Dedifferentiated amniotic fluid mesenchymal stem cell (primary cell): Measurements from ENCODE around the gene IFNAR2.

ENCODE experiments used
- DNase-seq: peaks from one replicate; pipeline ENCODE4 v3.0.0-alpha.2; 2016; ENCODE audit errors: extremely low spot score

Gene IFNAR2

DNA sequence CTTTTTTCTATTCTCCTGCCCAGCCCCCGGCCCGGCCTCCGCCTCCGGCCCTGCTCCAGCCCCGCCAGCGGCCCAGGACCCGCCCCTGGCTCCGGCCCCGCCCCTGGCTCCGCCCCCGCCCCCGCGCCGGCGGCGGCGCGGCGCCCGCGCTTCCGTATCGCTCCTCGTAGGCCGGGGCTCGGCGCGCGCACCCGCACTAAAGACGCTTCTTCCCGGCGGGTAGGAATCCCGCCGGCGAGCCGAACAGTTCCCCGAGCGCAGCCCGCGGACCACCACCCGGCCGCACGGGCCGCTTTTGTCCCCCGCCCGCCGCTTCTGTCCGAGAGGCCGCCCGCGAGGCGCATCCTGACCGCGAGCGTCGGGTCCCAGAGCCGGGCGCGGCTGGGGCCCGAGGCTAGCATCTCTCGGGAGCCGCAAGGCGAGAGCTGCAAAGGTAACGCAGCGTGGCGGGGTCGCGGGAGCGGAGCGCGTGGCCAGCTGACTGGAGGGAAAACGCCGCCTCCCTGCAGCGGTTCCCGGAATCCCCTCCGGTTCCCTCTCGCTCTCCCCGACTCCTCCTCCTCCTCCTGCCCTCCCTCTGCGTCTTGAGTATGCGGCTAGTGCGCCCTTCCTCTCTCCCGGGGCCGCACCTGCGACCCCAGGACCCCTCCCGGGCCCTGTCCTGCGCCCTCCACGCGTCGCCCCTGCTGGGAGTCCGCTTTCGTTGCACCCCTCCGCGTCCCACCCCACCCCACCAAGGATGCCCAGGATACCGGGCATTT lies at the start of gene IFNAR2:
TSS of gene IFNAR2 (plus strand) at position 155 of the 761 bp plus-strand sequence. CDS start 11,985 bp downstream, outside the sequence.
- DNase-seq = peak; percentile 40

DNA sequence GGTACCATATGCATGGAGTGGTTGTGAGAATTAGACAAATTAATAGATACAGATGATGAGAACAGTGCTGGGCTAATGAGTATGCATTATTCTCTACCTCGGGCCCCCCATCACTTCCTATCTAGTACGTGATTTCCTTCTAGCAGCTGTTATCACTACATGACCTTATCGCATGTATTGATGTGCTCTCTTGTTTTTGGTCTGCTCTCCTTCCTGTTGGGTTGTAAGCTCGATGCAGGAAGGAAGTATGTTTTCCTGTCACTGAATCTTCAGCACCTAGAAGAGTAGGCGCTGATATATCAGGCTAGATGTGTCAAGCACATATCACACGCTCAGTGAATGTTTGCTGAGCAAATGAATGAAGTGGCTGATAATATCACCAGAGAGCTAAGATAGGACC lies 43.9 kb upstream of the IFNAR2 start:
- DNase-seq = no peak

DNA sequence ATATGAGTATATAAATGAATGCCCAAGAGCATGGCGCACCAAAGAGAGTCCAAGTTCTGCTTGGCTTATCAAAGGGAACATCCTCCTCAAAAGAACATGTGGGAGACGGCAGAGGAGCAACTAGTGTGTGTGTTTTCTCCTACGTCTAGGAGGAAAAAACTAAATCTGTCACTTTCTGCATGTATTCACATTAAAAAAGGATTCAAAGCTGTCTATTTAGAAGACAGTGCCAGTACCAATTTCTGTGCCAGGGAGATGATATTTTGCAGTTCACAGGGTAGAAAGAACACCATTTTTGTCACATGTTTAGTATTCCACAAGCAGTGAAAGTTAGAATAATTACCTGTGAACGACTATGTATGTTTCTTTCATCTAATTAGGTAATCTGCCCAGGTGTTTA lies 42.5 kb upstream of the IFNAR2 start:
- DNase-seq = no peak

DNA sequence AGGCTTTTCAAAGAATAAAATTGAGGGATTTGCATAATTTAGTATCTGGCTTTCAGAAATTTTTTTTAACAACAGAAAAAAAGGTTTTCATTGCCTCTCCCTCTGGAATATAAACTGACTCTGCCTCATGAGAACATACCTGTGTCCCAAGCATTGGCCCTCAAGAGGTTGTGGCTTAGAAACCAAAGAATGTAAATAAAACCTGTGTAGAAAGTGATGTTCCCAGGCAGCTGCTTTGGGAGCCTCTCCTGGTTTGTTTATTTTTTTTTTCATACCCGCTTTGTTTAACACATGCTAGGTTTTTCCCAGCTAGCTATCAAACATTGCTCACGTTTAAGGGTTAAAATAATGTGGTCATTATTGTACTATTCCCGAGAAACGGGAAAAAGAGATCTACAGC lies 40.5 kb upstream of the IFNAR2 start:
- no peak for DNase-seq

DNA sequence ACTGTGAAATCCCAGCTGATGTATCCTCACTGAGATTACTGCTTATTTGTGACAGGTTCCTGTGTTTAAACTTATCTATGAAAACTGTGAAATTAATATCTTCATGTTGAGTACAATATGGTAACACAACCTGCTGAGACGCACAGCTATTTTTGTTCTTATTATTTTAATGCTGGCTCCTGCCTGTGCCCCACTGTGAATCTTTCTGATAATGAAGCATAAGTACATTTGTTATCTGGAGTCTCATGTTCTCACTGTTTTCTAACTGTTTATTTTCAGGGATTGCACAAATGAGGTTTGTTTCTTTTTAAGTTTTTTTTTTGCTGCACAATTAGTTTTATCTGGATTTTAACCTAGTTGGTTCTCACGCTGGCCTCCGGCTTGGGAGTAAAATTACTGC lies 39.9 kb upstream of the IFNAR2 start:
- DNase-seq = no peak

DNA sequence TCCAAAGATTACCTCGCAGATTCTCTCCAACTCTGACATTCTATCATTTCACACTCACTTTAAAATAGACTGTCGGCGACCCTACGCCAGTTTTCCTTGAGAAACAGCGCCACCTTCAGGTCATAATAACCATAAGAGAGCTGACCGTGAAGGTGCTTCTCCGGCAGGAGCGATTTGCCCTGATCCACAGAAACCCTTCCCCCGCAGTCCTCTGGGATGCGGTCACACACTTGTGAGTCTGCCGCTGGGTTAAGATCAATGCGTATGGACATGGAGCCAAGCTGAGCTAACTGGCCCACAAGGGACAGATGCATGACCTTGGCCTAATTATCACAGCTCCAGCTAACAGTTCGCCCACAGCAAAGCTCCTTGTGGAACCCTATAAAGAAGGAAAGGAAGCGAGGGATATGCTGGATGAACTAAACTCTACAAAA lies 32.8 kb upstream of the IFNAR2 start:
- peak; percentile 51 for DNase-seq

DNA sequence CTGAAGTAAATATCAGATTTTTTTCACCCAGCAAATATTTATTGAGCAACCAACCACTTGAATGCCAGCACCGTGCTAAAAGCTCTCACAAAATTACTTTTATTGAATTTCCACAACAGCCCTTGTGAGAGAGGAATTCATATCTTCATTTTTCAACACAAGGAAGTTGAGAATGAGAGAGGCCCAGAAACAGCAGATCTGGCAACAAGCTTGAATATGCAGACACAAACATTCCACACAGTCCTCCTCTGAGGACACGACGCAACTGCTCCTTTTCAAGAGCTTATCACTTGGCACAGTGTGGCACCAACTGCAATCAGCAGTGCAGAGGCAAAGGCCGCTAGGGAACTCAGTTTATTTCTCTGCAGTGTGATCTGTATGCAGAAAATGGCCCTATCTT lies 32.2 kb upstream of the IFNAR2 start:
- no peak for DNase-seq

DNA sequence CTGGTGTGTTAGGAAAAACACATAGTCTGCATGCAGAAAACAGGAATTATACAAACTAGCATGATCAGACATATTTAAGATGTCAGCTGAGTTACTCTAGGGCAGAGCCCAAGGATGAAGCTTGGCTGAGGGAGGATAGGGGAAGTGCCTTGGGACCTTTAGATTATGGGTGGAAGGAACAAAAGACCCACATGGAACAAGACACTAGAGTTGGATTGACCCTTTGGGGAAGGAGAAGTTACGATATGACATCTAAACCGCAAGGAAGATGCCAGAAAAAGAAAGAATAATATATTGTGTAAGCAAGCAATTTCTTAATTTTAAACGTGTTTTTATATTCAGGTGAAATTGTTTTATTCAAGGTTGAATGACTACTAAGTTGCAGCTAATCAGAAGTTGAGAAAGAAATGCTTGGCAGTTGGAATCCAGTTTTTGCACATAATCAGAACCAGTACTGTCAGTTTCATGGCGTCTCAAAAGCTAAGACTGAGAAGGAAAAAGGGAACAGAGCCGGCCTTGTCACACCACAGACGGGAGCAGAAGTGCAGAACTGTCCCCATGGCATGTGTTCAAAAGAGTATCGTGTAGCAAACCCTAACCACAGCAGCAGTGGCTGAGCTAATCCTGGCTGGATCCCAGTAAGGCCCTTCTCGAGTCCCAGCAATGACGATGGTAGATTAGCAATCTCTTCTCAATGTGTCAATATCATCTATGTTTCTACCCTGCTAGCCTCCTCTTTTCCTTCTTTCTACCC lies 31.2 kb upstream of the IFNAR2 start:
- no peak for DNase-seq

DNA sequence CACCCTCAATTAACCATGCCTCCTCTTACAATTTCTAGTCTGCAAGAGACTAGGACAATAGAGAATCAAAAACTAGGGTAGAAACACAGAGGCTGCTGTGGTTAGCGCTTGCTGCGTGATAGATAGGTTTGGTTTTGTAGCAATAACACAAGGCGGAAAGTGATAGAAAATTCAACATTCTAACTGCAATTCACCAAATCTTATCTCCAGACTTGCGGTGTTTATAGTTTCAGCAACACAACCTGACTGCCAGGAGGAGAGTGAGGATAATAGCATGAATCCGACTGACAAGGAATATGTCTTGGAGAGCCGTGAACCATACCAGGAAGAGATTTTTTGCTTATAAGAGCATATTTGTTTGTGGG lies 30.7 kb upstream of the IFNAR2 start:
- no peak for DNase-seq

DNA sequence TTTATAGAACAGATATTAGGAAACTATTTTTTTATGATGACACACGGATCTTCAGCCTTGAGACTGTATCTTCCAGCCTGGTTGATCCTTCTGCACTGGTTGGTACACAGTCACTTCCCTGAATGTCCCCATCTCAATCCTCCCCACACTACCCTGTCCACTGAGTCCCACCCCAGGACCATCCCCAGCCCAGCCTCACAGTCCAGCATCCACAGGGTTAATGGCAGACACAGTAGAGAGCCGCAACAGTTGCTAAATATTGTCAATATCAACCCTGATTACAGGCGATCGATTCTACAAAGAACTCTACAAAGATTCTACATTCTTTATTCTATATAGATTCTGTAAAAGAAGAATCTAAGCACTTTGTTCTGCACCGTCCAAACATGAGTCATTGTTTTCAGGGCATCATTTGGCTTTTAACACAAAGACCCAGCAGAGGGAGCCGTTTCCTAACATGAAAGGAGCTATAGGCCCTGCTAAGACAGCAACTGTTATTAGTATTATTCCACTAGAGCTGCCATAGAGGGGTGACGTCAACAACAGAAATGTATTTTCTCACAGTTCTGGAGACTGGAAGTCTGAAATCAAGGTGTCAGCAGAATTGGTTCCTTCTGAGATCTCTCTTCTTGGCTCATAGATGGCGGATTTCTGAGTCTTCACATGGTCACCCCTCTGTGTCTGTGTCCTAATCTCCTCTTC lies 30.1 kb upstream of the IFNAR2 start:
- DNase-seq = peak; percentile 96

DNA sequence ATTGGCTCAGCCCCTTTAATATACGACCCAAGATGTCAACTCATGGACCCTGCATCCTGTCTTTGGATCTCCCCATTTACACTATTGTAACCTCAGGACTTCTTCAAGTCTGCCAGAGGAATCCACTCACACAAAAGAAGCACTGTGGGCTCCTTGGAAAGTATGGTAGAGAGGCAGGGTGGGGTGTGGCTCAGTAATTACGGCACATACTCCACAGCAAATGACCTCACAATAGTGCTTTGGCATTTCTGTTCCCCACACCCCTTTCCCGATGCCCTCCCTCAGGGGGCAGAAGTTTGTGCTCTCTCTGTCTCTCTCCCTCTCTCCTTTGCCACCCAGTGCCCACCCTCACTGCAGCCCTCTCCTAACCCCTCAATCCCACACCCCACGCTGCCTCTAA lies 27.8 kb upstream of the IFNAR2 start:
- DNase-seq = no peak

DNA sequence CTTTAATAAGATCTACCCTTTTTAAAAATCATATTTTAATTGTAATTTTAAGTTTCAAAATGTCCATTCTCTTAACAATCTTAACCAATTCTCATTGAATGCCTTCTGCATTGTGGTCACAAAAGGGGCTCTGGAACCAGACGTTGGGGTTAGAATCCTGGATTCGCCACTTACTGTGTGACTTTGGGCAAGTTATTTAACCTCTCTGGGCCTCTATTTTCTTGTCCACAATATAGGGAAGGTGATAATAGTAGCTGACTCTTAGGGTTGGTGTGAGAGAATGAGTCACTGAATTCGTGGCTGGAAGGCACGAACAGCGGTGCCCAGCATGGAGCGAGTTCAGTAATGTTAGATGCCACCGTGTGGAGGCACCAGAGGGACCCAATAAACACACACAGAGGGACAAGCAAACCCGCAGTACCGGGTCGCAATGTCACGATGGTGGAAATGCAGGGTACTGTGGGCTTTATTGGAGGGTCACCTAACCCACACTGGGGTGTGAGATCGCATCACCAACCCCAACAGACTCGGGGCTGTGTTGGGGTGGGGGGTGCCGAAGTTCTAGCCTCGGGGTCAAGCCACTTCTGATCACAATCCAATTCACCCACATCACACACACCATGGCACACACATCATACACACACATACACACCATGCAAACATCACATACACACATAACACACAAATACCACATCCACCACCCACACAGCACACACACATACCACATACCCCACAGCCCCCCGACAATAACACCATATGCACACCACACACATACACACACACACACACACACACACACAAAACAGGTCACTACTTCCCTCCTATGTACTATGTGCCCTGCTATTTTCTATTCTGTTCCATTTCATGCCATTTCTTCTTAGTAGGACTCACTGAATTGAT lies 27.0 kb upstream of the IFNAR2 start:
- no peak for DNase-seq

DNA sequence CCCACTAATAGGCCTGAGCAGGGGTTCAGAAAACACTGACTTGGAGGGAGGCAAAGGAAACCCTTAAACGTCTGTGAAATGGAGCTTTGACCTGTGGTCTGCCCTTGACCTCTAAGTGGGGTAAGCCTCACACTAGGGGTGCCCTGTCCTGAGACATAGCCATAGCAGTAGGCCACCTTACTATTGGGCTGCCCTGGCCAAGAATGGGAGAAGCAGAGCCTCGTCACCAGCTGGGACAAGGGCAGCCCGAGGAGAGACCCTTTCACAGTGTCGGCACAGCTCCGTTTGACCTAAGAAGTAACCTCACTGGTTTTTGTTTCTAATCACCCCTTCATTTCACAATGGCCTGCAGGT lies 26.4 kb upstream of the IFNAR2 start:
- no peak for DNase-seq

DNA sequence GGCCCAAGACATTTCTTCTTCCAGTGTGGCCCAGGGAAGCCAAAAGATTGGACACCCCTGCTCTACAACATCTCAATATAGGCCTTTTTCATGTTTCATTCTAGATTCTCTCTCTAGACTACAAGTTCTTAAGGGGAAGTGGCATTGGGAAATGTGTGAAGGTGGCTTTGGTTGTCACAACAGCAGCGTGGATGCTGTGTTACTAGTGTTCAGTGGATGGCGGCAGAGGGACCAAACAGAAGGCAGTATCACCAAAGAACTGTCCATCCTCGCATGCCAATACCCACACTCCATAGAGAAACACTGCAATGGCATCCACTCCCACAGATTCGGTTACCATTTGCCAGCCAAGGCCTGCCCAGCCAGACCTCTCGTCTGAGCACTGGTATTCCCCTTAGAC lies 24.3 kb upstream of the IFNAR2 start:
- DNase-seq = no peak

DNA sequence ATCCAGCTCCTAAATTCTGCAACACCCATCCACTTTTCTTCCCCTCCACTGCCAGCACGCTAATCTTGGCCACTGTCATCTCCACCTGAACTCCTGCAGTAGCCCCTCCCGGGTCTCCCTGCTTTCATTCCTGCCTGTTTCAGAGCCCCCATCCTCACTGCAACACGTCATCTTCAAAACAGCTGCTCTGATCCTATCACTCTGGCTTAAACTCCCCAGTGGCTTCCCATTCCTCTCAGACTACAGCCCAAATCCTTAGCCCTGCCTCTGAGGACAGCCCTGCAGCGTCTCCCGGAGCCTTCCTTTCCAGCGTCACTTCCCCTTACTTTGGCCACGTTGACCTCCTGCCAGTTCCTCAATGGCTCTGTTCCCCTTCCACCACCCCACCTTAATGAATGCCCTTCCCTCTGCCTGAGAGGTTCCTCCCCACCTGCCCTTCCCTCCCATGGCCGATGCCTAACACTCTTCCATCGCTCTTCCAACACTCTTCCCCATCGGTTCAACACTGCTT lies 22.9 kb upstream of the IFNAR2 start:
- no peak for DNase-seq

DNA sequence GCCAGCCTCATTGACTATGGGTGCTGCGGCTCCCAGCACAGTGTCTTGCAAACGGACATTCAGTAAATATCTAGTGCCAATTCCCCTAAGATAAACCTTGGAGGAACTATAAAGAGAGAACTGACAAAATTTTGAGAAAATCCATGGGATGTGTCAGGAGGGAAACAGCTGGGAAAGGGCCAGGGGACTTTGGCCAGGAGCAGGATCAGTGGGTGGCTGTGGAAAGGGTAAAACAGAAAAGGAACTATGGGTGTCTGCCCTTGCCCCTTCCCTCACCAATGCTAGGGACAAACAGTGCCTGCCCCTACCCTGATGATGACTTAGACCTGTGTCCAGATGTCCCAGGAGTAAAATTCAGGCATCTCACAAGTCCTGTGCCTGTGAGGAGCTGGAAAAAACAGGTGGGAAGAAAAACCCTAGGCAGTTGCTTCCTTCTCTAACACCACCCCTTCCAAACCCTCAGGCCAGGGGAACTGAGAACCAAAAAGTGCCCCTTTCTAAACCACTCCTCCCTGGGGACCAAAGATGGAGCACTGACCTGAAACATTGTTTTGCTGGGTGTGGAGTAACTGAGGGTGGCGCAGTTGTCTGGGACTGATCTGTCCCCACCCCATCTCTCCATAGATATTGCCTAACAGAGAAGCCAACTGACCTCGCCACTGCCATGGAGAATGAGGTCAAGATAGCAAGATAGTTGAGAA lies 22.1 kb upstream of the IFNAR2 start:
- no peak for DNase-seq

DNA sequence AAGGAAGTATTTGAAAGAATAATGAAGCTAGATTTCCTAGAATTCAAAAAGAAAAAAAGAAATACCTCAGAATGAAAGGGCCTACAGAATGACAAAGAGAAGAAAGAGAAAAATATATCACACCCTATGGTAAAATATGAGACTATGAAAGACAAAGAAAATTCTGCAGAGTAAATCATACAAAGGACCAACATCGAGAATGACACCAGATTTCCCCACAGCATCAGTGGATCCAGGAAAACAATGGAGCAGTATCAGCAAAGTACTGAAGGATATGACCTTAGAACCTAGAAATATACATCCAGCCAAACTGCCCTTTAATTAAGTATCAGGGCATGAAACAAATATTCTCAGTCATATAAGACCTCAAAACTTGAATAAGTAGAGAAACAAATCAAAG lies 21.2 kb upstream of the IFNAR2 start:
- DNase-seq = no peak

DNA sequence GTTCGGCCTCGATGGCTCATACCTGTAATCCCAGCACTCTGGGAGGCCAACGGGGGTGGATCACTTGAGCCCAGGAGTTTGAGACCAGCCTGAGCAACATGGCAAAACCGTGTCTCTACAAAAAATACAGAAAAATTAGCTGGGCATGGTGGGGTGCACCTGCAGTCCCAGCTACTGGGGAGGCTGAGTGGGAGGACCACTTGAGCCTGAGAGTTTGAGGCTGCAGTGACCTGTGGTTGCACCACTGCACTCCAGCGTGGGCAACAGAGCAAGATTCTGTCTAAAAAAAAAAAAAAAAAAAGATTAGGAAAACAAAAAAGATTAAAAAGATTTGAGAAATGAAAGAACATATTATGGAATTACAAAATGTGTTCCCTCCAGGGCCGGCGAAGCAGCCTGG lies 18.4 kb upstream of the IFNAR2 start:
- no peak for DNase-seq

DNA sequence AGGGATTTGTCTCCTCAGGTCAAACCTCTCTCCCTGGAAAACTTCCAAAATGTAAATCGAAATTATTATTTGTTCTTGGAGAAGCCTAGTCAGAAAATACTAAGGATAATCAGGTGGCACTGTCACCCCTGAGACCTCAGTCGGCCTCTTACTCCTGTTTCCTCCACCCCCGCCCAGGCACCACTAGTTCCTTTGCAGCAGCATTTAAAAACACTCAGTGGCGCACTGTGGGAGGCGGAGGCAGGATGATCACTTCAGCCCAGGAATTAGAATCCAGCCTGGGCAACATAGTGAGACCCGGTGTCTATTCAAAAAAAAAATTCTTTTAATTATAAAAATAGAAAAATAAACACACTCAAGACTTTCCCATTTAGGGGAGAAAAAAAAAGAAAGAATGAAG lies 18.0 kb upstream of the IFNAR2 start:
- DNase-seq = no peak

DNA sequence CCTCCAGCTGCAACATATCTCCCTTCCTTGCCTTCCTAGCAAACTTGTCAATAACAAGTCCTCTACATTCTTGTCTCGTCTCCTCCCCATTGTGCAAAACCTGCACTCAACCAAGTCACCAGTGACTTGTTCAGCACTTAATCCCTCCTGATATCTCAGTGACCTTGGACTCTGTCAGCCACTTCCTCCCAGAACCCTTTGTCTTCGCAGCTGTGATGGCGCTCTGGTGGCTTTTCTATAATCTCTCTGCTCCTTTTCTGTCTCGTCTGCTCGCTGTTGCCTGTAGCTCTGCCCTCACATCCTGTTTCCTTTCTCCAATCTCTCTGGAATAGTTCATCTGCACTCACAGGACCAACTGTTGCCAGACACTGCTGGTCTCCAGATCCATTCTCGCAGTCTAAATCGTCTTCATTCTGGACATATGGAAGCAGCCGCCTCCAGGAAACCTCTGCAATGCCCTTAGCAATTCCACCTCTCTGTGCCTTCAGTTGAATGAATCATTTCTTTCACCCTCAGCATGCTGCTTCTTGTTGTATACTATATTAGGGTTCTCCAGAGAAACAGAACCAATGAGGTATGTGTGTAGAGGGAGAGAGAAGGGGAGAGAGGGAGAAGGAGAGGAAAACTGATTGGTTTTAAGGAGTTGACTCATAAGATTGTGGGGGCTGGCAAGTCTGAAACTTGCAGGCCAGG lies 17.4 kb upstream of the IFNAR2 start:
- no peak for DNase-seq
